ENCODE measurements around the gene FOXO6.
A peak's percentile ranks its signal among the peaks of the same experiment; 100 is the strongest.

The FOXO6 gene

GRCh38 chr1:41366455-41367287 is 5.4 kb downstream of the FOXO6 start:
- DNase-seq = peak; percentile 75

DNA sequence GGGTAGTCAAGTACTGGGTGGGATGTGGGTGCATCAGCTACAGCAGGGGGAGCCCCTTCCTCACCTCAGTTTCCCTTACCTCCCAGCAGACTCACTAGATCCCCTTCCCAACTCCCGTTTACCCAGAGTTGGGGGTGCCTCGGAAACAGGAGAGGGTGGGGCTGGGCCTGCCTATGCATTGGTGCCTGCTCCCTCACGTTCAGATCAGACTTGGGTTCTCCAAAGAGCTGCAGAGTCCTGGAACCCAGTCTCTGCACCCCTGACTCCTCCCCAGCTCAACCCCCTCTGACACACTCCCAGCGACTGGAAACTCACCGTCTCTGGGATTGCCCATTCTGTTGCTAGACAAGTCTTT is 6.0 kb downstream of the FOXO6 start:
- no peak for DNase-seq

- no peak for DNase-seq
Measured at GRCh38 chr1:41368366-41368765, 7.1 kb downstream of the FOXO6 start.

GRCh38 chr1:41368801-41369200 is 7.6 kb downstream of the FOXO6 start:
- no peak for DNase-seq

DNA sequence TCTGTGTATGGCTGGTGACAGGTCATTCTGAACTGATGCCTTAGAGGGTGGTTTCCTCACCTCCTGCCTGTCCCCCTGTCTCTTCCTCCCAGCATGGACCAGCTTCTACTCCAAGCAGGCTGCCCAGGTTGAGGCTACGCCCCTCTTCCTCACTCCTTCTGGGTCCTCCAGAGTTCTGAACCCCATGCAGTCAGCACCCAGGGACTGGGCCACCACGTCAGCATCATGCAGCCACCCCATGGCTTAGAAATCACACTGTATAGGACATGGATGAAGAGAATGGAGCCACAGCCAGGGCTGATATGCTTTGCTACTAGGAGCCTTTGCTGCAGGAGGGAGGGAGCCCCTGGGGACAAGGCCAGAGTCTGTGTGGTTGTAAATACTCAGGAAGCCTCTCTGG is 8.3 kb downstream of the FOXO6 start:
- DNase-seq = no peak

DNA sequence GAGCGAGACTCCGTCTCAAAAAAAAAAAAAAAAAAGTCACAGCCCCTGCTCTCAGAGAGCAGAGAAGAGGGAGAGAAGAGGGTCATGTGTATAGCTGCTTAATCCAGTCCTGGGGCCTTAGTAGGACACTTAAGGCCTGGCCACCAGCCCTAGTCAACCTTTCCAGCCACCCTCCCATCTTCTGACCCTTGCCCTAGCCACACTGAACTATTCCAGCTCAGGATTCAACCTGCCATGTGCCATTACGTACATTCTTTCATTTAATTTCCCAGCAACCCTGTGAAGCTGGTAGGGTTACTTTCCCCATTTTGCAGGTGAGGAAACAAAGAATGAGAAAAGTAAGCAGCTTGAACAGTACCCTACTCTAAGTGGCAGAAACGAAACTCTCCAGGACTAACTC is 9.0 kb downstream of the FOXO6 start:
- DNase-seq = no peak

DNA sequence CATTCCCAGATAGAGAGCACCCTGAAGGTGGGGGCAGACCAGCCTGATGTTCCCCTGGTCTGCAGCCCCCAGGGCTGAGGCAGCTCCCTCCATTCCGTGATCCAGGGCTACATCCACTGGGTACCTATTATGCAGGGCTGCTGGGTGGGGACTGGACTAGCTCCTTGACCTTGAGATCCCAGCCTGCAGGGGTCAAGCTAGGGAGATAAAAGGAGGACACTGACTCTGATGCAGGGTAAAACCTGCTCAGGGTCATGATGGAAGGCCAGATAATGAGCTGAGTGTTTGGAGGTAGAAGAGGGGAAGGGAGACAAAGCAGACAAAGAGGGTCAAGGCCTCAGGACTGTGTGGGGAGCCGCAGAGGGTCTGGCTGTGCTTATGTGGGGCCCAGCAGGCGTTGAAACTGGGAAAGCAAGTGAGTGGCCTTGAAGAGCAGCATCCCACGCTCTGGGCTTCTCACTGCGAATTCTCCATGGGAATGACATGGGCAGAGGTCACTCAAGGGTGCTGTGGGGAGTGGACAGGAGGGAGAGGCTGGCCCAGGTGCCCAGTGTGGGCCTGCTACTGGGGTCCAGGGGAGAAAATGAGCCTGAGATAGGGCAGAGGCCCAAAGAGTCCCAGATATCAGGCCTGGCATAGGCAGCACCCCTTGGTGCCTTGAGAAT is 9.7 kb downstream of the FOXO6 start:
- no peak for DNase-seq

- peak; percentile 66 for DNase-seq
Measured at GRCh38 chr1:41371630-41372599, 10.7 kb downstream of the FOXO6 start.

- DNase-seq = no peak
Measured at GRCh38 chr1:41372600-41372993, 11.4 kb downstream of the FOXO6 start.

DNA sequence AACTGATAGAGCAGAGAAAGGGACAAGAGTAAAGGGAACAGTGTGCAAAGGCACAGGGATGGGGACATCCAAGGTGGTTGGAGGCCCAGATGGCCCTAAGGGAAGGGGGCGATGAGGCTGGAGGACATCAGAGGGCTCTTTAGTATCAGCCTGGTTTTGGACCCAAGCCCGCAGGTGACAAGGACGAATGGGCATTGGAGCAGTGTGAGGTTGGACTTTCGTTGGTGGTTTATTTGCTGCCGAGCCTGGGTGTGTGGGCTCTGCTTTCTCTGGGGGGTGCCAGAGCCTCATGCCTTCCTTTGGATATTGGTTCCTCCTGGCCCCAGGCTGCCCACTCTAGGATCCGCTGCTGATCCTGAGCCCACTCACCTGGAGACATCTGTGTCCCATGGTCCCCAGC is 12.1 kb downstream of the FOXO6 start:
- no peak for DNase-seq

GRCh38 chr1:41374711-41375110 is 13.5 kb downstream of the FOXO6 start:
- DNase-seq = no peak

DNA sequence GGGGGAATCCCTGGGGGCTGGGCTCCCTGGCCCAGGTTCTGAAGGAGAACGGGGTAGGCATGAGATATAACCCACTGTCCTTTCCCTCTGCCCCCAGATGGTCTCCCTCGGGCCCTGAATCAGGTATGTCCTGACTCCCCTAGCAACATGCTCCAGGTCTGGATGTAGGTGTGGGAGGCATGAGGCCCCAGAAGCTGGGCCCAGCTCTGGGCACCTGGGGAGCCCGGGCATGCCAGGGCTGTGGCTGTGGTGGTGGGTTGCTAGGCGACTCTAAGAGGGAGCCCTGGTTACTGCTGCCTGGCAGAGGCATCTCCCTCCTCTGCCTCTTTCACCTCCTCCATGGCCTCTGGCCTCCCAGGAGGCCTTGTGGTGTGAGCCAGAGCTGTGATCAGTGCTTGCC is 16.2 kb downstream of the FOXO6 start:
- DNase-seq = no peak

GRCh38 chr1:41378222-41378621 is 17.0 kb downstream of the FOXO6 start:
- no peak for DNase-seq

- DNase-seq = no peak
Measured at GRCh38 chr1:41378999-41379737, 17.9 kb downstream of the FOXO6 start.

DNA sequence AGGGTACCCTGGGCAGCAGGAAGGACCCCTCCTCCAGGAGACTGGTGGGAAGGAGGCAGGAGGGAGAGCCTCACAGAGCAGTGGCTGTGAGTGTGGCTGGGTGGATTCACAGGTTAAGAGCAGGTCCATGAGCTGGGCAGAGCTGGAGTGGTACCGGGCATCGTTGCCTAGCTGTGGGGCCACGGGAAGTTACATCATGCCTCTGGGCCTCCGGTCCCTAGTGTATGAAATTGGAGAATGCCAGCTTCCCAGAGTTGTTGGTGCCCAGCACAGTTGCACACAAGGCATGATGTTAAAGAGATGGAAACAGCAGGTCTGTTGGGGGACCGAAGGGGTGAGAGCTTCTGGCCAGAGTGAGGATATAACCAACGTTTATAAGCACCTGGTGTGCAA is 18.5 kb downstream of the FOXO6 start:
- no peak for DNase-seq

DNA sequence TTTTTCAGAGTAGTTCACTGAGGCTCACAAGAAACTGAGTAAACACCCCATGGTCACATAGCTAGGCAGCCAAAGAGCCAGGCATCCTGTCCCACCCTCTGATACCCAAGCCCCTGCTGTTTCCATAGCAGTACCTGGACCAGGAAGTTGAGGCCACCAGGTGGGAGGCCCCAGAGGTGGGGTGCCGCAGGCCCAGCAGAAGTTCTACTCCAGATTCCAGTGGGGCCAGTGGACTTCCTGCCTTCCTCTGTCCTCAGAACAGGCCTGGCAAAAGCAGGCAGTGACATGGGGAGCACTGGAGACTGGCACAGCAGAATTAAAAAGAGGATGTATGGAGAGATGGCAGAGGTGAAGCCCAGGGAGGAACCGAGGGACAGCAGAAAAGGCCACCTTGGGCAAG is 19.0 kb downstream of the FOXO6 start:
- DNase-seq = no peak

DNA sequence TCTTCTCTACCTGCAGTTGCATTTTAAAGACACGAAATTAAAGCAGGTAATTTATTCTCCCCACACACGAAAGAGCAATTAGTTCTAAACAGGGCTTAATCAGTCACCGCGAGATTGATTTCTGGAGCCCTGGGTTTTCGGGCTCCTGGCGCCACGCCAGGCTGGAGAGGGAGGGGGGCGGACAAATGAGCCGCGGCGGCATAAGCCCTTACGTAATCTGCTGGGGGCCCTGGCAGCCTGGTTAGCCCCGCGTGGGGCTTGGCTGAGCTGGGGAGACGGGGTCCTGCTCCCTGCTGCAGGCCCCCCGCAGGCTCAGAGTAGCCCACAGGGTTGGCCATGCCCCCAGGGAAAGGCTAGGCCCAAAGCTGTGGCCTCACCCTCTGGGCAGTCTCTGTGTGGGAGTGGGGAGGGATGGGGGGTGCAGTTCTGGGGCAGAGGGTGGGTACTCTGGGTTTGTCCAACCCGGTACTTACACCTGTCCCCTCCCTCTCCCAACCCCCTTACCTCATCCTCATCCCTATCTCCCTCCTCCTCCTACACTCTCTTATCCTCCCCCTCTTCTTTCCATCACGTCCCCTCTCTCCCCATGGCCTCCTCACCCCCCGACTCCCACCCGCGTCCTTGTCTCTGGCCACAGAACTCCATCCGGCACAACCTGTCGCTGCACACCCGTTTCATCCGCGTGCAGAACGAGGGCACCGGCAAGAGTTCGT is 19.9 kb downstream of the FOXO6 start:
- DNase-seq = peak; percentile 67

- peak; percentile 87 for DNase-seq
Measured at GRCh38 chr1:41381692-41382479, 20.7 kb downstream of the FOXO6 start.

- peak; percentile 76 for DNase-seq
Measured at GRCh38 chr1:41382480-41383090, 21.4 kb downstream of the FOXO6 start.

All from right kidney (tissue), 1 donor.